ENCODE data around the gene DMXL2.

DNA sequence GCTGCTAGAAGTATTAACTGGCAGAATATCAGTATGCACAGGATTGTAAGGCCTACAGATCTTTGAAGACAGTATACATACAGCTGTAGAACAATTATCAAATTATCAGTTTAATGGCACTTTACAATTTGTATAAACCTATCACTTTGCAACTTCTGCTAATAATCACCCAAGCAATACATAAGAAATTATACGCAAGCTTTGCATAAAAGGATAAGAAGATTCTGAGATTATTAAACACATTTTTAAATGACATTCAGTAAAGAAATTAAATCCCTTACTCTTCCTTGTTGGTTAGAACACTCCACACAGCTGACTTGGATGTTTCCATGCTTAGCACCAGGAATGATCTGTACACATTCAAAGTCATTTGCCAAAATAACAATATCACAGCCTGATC lies 46.8 kb downstream of the DMXL2 start:
- TF ChIP-seq POLR2A (IDR thresholded peaks at IDR 0.05; ENCODE audit: low read length) = no peak
- TF ChIP-seq GATA1 (IDR thresholded peaks at IDR 0.05; ENCODE audit: low read depth, low read length) = no peak
